VCaP (cell line): ENCODE results near the gene ARHGEF4.

Experiments
- H3K27ac ChIP-seq: fragments of 450-650 bp; 2 replicates; pipeline ENCODE4 v1.5.1; 2017
- CTCF ChIP-seq: fragments of 450-650 bp; conservative IDR thresholded peaks from 2 replicates; pipeline ENCODE4 v1.5.1; 2017; ENCODE audit warnings: mild to moderate bottlenecking, moderate library complexity

ARHGEF4 gene

GRCh38 chr2:130808482-130809268, 28.0 kb upstream of the ARHGEF4 start:
- H3K27ac ChIP-seq: peak overlapping the region; percentile 52; the same call in 1 of the 2 replicates
- no peak for TF ChIP-seq CTCF

- no peak overlapping the region for H3K27ac ChIP-seq
- TF ChIP-seq CTCF: no peak
Measured at GRCh38 chr2:130810490-130810889, 26.2 kb upstream of the ARHGEF4 start.

GRCh38 chr2:130813722-130814121, 23.0 kb upstream of the ARHGEF4 start:
- no peak for TF ChIP-seq CTCF
- no peak overlapping the region for H3K27ac ChIP-seq

- H3K27ac ChIP-seq: peak overlapping the region; percentile 50; the same call in 1 of the 2 replicates
- TF ChIP-seq CTCF: no peak
Measured at GRCh38 chr2:130814931-130815680, 21.6 kb upstream of the ARHGEF4 start.

GRCh38 chr2:130818809-130819208, 17.9 kb upstream of the ARHGEF4 start:
- no peak for TF ChIP-seq CTCF
- no peak overlapping the region for H3K27ac ChIP-seq

GRCh38 chr2:130819226-130819607, 17.5 kb upstream of the ARHGEF4 start:
- H3K27ac ChIP-seq: no peak overlapping the region
- no peak for TF ChIP-seq CTCF

- H3K27ac ChIP-seq: no peak overlapping the region
- no peak for TF ChIP-seq CTCF
Measured at GRCh38 chr2:130819608-130820278, 17.0 kb upstream of the ARHGEF4 start.
